ENCODE measurements around the gene LMF1.

DNA sequence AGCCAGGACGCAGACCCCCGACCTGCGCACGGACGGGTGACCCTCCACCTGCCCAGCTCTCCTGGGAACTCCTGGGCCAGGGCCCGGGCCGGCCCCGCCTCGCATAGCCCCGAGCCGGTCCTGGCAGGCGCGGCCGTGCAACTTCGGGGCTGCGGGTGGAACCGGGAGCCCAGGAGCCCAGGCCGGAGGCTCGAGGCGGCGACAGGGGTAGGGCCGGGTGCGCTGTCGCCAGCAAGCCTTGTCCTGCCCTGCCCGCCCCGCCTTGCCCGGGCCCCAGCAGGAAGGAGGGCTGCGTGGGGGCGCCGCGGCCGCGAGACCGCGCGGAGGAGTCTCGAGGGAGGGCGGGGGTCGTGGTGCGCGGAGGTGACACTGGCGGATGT lies 408 bp downstream of the LMF1 start:
- TF ChIP-seq, protein P1, sequence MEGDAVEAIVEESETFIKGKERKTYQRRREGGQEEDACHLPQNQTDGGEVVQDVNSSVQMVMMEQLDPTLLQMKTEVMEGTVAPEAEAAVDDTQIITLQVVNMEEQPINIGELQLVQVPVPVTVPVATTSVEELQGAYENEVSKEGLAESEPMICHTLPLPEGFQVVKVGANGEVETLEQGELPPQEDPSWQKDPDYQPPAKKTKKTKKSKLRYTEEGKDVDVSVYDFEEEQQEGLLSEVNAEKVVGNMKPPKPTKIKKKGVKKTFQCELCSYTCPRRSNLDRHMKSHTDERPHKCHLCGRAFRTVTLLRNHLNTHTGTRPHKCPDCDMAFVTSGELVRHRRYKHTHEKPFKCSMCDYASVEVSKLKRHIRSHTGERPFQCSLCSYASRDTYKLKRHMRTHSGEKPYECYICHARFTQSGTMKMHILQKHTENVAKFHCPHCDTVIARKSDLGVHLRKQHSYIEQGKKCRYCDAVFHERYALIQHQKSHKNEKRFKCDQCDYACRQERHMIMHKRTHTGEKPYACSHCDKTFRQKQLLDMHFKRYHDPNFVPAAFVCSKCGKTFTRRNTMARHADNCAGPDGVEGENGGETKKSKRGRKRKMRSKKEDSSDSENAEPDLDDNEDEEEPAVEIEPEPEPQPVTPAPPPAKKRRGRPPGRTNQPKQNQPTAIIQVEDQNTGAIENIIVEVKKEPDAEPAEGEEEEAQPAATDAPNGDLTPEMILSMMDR (IDR thresholded peaks at IDR 0.05): no peak
- TF ChIP-seq POLR2A (IDR thresholded peaks at IDR 0.05) (no peak), EP300 (IDR thresholded peaks at IDR 0.05) (no peak), POLR2AphosphoS5 (IDR thresholded peaks at IDR 0.05) (no peak)
